ENCODE data around the gene ARHGAP18. TPM values are rescaled to one million over a fixed set of nuclear protein-coding genes. Genes with fewer than 3 reads are reported as not detected.

Gene ARHGAP18
- total RNA-seq, 1 donor from 2014 or later, result 16.3 TPM

DNA sequence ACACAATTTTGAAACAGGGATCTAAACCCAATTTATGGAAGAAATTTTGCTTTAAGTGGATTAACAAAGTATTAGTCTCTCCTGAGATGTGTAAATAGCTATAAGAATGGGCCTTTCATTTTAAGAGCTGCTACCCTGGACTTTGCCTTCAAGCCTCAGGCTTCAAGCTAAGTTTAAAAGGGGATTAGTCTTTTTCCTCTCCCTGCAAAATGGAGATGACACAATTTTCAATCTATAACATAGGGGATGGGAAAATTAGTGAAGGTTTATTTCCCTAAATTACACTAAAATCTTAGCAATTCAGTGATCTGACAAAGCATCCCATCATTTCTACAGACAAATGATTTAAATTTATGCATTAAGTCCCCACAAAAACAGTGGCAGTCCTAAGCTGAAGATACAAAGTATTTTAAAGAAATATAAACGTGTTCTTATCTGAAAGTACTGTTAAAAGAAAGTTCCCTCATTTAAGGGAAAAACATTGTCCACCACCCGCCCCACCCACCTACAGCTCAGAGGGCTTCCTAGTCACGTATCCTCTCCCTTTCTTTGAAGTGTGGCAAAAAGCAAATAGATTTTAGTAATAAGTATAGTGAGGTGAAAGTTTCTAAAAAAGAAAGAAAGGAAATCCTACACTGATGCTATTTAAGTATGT lies 14.5 kb downstream of the ARHGAP18 start:
- no peaks in the 10 kb centered on the region for H3K36me3 ChIP-seq (ENCODE audit: control insufficient read depth, insufficient read depth, low read length)

DNA sequence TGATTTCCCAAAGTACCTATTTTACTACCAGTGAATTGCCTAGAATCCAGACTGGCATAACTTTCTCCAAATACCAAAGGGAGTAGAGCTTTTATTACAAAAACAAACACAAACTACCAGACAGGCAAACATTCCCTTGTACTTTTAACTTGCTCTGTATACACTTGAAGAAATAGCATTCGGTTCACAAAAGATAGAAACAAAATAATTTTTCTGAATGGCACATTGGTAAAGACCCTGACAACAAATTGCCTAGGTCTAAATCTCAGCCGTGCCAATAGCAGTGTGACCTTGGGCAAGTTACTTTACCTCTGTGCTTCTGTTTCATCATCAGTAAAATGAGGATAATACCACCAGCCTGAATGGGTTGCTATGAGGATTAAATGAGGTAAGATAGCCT lies 15.9 kb downstream of the ARHGAP18 start:
- Histone ChIP-seq H3K27me3 (ENCODE audit: control insufficient read depth, insufficient read depth, low read length) (no peaks in the 10 kb centered on the region), H3K36me3 (ENCODE audit: control insufficient read depth, insufficient read depth, low read length) (no peaks in the 10 kb centered on the region), H3K4me3 (ENCODE audit: low read depth, low read length) (no peak overlapping the region)
- no peak for DNase-seq (ENCODE audit: low read depth)
- TF ChIP-seq, protein P1, sequence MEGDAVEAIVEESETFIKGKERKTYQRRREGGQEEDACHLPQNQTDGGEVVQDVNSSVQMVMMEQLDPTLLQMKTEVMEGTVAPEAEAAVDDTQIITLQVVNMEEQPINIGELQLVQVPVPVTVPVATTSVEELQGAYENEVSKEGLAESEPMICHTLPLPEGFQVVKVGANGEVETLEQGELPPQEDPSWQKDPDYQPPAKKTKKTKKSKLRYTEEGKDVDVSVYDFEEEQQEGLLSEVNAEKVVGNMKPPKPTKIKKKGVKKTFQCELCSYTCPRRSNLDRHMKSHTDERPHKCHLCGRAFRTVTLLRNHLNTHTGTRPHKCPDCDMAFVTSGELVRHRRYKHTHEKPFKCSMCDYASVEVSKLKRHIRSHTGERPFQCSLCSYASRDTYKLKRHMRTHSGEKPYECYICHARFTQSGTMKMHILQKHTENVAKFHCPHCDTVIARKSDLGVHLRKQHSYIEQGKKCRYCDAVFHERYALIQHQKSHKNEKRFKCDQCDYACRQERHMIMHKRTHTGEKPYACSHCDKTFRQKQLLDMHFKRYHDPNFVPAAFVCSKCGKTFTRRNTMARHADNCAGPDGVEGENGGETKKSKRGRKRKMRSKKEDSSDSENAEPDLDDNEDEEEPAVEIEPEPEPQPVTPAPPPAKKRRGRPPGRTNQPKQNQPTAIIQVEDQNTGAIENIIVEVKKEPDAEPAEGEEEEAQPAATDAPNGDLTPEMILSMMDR (IDR thresholded peaks at IDR 0.05; ENCODE audit: insufficient read depth, low read length, poor library complexity, severe bottlenecking), result no peak

More for the DNA sequence above, 14.5 kb downstream of the ARHGAP18 start:
- TF ChIP-seq, protein P1 (IDR thresholded peaks at IDR 0.05; ENCODE audit: insufficient read depth, low read length, poor library complexity, severe bottlenecking), result no peak
- Histone ChIP-seq H3K27me3 (ENCODE audit: control insufficient read depth, insufficient read depth, low read length) (no peaks in the 10 kb centered on the region), H3K4me3 (ENCODE audit: low read depth, low read length) (no peak overlapping the region)
- DNase-seq (ENCODE audit: low read depth), result no peak

DNA sequence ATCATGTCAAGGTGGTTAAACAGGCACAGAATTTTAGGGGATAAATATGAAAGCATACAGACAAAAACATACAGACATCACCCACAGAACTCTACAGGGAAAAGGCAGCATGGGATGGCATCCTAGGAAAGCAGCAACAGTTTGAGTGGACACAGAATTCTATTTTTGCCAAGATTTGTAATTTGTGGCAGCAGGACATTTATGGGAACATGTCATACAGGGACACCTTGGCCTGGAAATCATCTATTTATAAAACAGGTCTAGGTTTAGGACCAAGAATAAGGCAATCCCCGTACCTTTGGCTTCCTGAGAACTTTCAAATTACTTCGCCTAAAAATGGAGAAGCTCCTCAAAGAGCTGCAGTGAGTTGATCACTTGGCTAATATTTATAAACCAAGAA lies 17.5 kb downstream of the ARHGAP18 start:
- TF ChIP-seq, protein P1 (IDR thresholded peaks at IDR 0.05; ENCODE audit: insufficient read depth, low read length, poor library complexity, severe bottlenecking), result no peak
- DNase-seq (ENCODE audit: low read depth), result no peak
- no peaks in the 10 kb centered on the region for H3K36me3 ChIP-seq (ENCODE audit: control insufficient read depth, insufficient read depth, low read length)
- no peak overlapping the region for H3K4me3 ChIP-seq (ENCODE audit: low read depth, low read length)
- H3K27me3 ChIP-seq (ENCODE audit: control insufficient read depth, insufficient read depth, low read length), result no peaks in the 10 kb centered on the region

DNA sequence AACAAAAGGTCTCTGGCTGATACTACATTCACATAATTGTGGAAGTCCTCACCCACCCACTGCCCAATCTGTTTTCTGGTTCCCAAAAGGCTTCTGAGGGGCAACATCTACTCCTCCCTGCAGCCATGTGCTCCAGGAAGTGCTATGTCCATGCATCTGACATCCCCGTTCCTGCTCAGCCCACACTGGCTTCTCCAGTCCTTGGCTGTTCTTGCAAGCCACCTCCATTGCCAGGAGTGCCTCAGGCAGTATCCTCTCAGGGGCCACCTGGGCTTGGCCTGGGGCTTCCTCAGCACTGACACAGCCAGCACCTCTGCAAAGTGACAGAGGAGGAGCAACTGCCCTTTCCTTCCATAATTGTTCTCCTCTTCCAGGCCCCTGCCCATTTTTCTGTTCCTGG lies 18.3 kb downstream of the ARHGAP18 start:
- no peaks in the 10 kb centered on the region for H3K27me3 ChIP-seq (ENCODE audit: control insufficient read depth, insufficient read depth, low read length)
- DNase-seq (ENCODE audit: low read depth), result no peak
- no peak overlapping the region for H3K4me3 ChIP-seq (ENCODE audit: low read depth, low read length)
- TF ChIP-seq, protein P1 (IDR thresholded peaks at IDR 0.05; ENCODE audit: insufficient read depth, low read length, poor library complexity, severe bottlenecking), result no peak
- H3K36me3 ChIP-seq (ENCODE audit: control insufficient read depth, insufficient read depth, low read length), result no peaks in the 10 kb centered on the region

DNA sequence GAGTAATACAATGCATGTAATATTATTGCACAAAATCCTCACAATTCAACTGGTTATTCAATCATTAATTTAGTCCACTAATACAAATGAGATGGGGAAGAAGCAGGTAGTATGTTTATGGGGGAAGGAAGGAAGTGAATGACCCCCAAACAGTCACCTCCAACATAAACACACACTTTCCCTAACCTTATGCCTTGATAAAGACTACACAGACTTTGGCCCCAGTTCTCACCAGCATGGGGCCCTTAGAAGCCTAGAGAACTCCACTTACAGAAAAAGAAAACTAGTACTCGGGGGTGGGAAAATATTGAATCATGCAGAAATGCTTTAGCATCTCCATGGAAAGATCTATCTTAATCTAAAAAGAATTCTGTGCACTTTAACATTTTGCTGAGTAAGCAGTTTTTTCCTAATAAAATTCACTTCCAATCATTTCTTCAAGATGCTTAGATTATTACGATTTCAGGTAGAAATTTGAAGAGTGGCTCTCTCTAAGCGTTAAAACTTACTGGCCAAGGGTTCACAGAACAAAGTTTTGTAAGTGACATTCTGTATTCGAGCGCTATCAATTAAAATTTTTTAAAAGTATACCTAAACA lies 18.8 kb downstream of the ARHGAP18 start:
- no peak for DNase-seq (ENCODE audit: low read depth)
- Histone ChIP-seq H3K27me3 (ENCODE audit: control insufficient read depth, insufficient read depth, low read length) (no peaks in the 10 kb centered on the region), H3K4me3 (ENCODE audit: low read depth, low read length) (no peak overlapping the region), H3K36me3 (ENCODE audit: control insufficient read depth, insufficient read depth, low read length) (no peaks in the 10 kb centered on the region)
- TF ChIP-seq, protein P1 (IDR thresholded peaks at IDR 0.05; ENCODE audit: insufficient read depth, low read length, poor library complexity, severe bottlenecking), result no peak

Measured in kidney epithelial cell (primary cell).